Measurements from ENCODE around the gene TSC22D2.

DNA sequence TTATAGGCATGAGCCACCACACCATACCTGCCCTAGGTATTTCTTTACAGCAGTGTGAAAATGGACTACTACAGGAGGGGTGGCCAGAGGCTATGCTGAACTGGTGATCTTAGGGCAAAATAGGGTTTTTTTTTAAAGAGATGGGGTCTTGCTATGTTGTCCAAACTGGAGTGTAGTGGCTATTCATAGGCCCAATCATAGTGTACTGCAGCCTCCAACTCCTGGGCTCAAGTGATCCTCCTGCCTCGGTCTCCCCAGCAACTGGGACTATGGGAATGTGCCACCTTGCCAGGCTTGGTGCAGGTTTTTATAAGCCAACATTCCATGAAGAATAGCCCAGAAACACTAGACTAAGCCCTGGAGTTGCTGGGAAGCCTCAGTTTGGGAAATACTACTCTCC is 28.6 kb upstream of the TSC22D2 start:
- TF ChIP-seq, protein P1, sequence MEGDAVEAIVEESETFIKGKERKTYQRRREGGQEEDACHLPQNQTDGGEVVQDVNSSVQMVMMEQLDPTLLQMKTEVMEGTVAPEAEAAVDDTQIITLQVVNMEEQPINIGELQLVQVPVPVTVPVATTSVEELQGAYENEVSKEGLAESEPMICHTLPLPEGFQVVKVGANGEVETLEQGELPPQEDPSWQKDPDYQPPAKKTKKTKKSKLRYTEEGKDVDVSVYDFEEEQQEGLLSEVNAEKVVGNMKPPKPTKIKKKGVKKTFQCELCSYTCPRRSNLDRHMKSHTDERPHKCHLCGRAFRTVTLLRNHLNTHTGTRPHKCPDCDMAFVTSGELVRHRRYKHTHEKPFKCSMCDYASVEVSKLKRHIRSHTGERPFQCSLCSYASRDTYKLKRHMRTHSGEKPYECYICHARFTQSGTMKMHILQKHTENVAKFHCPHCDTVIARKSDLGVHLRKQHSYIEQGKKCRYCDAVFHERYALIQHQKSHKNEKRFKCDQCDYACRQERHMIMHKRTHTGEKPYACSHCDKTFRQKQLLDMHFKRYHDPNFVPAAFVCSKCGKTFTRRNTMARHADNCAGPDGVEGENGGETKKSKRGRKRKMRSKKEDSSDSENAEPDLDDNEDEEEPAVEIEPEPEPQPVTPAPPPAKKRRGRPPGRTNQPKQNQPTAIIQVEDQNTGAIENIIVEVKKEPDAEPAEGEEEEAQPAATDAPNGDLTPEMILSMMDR (IDR thresholded peaks at IDR 0.05 in 2 of 3, conservative IDR thresholded peaks at IDR 0.05 in 1 of 3; ENCODE audit: control insufficient read depth in 2 of 3, extremely low read depth in 1 of 3, insufficient read depth in 1 of 3, low read depth in 3 of 3, low read length in 3 of 3) = no peak
- TF ChIP-seq SMC3 (IDR thresholded peaks at IDR 0.05; ENCODE audit: borderline replicate concordance, low read length) (no peak), MTA3 (IDR thresholded peaks at IDR 0.05; ENCODE audit: borderline replicate concordance, low read length) (no peak), YBX1 (IDR thresholded peaks at IDR 0.05) (no peak)

Data from GM12878 (cell line).